ENCODE data around the gene PNISR.
A peak's percentile ranks its signal among the peaks of the same experiment; 100 is the strongest.

PNISR gene

GRCh38 chr6:99412065-99412464, 13.0 kb downstream of the PNISR start:
- H3K4me3 ChIP-seq (replicated peaks in 1 of 2; ENCODE audit: low read depth in 2 of 2, low read length in 2 of 2), result no peak overlapping the region
- DNase-seq (ENCODE audit: low read depth in 2 of 2), result no peak
- TF ChIP-seq CTCF (IDR thresholded peaks at IDR 0.05; ENCODE audit: low read depth, low read length), result no peak

- no peak for DNase-seq (ENCODE audit: low read depth in 2 of 2)
- TF ChIP-seq CTCF (IDR thresholded peaks at IDR 0.05; ENCODE audit: low read depth, low read length), result no peak
- no peak overlapping the region for H3K4me3 ChIP-seq (replicated peaks in 1 of 2; ENCODE audit: low read depth in 2 of 2, low read length in 2 of 2)
Observed at GRCh38 chr6:99409672-99410071, 15.4 kb downstream of the PNISR start.

GRCh38 chr6:99407076-99407475, 18.0 kb downstream of the PNISR start:
- no peak for TF ChIP-seq CTCF (IDR thresholded peaks at IDR 0.05; ENCODE audit: low read depth, low read length)
- no peak for DNase-seq (ENCODE audit: low read depth in 2 of 2)
- H3K4me3 ChIP-seq (replicated peaks in 1 of 2; ENCODE audit: low read depth in 2 of 2, low read length in 2 of 2), result no peak overlapping the region

- DNase-seq (ENCODE audit: low read depth in 2 of 2), result peak in 1 of 2 donors; percentile 17
- H3K4me3 ChIP-seq (replicated peaks in 1 of 2; ENCODE audit: low read depth in 2 of 2, low read length in 2 of 2), result no peak overlapping the region
- TF ChIP-seq CTCF (IDR thresholded peaks at IDR 0.05; ENCODE audit: low read depth, low read length), result no peak
Observed at GRCh38 chr6:99402448-99402847, 22.7 kb downstream of the PNISR start.

GRCh38 chr6:99397287-99397686, 27.8 kb downstream of the PNISR start:
- H3K4me3 ChIP-seq (replicated peaks in 1 of 2; ENCODE audit: low read depth in 2 of 2, low read length in 2 of 2), result no peak overlapping the region
- no peak for DNase-seq (ENCODE audit: low read depth in 2 of 2)
- TF ChIP-seq CTCF (IDR thresholded peaks at IDR 0.05; ENCODE audit: low read depth, low read length), result no peak

- H3K4me3 ChIP-seq (replicated peaks in 1 of 2; ENCODE audit: low read depth in 2 of 2, low read length in 2 of 2), result peak within 1 kb of the TSS; percentile 69 to 72
- no peak for TF ChIP-seq CTCF (IDR thresholded peaks at IDR 0.05; ENCODE audit: low read depth, low read length)
Observed at GRCh38 chr6:99393698-99394531, 31.2 kb downstream of the PNISR start, which contains the start of gene COQ3. COQ3 (minus strand) TSS chr6:99394195; CDS start chr6:99394179, 16 bp downstream.

More at GRCh38 chr6:99393698-99394531, 31.2 kb downstream of the PNISR start, which contains the start of gene COQ3:
- DNase-seq (ENCODE audit: low read depth in 2 of 2), result peak; percentile 83 to 84

All from cardiac fibroblast (primary cell).